ENCODE data around the gene ADGRA3.

DNA sequence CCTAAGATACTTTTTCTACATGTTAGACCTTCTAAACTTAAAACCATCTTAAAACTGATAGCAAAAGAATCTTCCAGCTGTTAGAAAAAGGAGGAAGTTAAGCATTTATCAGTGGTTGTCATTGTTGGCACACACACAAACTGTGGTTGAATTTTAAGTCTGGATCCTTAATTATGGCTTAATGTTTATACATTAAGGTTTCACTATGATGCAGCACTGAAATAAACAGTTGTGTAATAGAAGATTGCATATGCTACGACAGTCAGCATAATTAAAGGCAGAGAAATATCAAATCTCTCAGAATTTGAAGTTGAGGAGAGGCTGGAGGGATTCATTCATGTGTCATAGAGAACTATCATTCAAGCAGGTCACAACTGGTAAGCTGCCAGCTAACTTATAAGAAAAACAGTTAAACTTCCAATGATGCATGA is 32.3 kb downstream of the ADGRA3 start:
- TF ChIP-seq, protein P1, sequence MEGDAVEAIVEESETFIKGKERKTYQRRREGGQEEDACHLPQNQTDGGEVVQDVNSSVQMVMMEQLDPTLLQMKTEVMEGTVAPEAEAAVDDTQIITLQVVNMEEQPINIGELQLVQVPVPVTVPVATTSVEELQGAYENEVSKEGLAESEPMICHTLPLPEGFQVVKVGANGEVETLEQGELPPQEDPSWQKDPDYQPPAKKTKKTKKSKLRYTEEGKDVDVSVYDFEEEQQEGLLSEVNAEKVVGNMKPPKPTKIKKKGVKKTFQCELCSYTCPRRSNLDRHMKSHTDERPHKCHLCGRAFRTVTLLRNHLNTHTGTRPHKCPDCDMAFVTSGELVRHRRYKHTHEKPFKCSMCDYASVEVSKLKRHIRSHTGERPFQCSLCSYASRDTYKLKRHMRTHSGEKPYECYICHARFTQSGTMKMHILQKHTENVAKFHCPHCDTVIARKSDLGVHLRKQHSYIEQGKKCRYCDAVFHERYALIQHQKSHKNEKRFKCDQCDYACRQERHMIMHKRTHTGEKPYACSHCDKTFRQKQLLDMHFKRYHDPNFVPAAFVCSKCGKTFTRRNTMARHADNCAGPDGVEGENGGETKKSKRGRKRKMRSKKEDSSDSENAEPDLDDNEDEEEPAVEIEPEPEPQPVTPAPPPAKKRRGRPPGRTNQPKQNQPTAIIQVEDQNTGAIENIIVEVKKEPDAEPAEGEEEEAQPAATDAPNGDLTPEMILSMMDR (IDR thresholded peaks at IDR 0.05): no peak
- TF ChIP-seq EP300 (IDR thresholded peaks at IDR 0.05): no peak

Data from tibial nerve (tissue), 4 donors.